OCI-LY3 (cell line): Measurements from ENCODE around the gene CDC42EP2.

Experiments used
- H2AFZ ChIP-seq: fragments of 200-600, 300-600 bp; shearing (Covaris generic); 2 replicates; pipeline ENCODE4 v1.6.0; 2014; ENCODE audit warnings: antibody characterized with exemption, low read depth, low read length
- H3K27ac ChIP-seq: fragments of 200-600, 300-600 bp; sonication (generic); 2 replicates; pipeline ENCODE4 v1.5.1; 2014; ENCODE audit warnings: mild to moderate bottlenecking, low read length, moderate library complexity, mixed read lengths
- H3K27me3 ChIP-seq: fragments of 200-600, 300-600 bp; sonication (generic); 2 replicates; pipeline ENCODE4 v1.6.1; 2014; ENCODE audit warnings: low read depth, low read length, mixed read lengths
- H3K36me3 ChIP-seq: fragments of 200-600, 300-600 bp; sonication (generic); replicated peaks from 2 replicates; pipeline ENCODE3; 2014; ENCODE audit warnings: low read depth, low read length, mixed read lengths
- H3K4me1 ChIP-seq: fragments of 300-600, 200-600 bp; sonication (generic); 2 replicates; pipeline ENCODE4 v1.6.1; 2014; ENCODE audit warnings: low read length, mixed read lengths
- H3K4me2 ChIP-seq: fragments of 200-600, 300-600 bp; sonication (generic); 2 replicates; pipeline ENCODE4 v1.6.1; 2014; ENCODE audit warnings: low read length, mixed read lengths
- H3K4me3 ChIP-seq: fragments of 300-600, 200-600 bp; sonication (generic); 2 replicates; pipeline ENCODE4 v1.5.1; 2014; ENCODE audit warnings: antibody characterized with exemption, mild to moderate bottlenecking, low read length, moderate library complexity
- H3K79me2 ChIP-seq: fragments of 300-600, 200-600 bp; shearing (Covaris generic); 2 replicates; pipeline ENCODE4 v1.6.1; 2014; ENCODE audit warnings: mild to moderate bottlenecking, low read length, mixed read lengths
- H3K9ac ChIP-seq: fragments of 300-600, 200-600 bp; shearing (Covaris generic); 2 replicates; pipeline ENCODE4 v1.6.0; 2014; ENCODE audit warnings: mild to moderate bottlenecking, low read length, moderate library complexity
- H3K9me3 ChIP-seq: fragments of 200-600, 300-600 bp; shearing (Covaris generic); 2 replicates; pipeline ENCODE4 v1.6.1; 2014; ENCODE audit warnings: low read length, mixed read lengths; ENCODE audit not compliant: insufficient read depth
- H4K20me1 ChIP-seq: fragments of 200-600, 300-600 bp; sonication (generic); 2 replicates; pipeline ENCODE4 v1.6.1; 2016; ENCODE audit warnings: low read length, mixed read lengths; ENCODE audit not compliant: insufficient read depth
- EZH2phosphoT487 ChIP-seq: fragments of 200-600 bp; shearing (Covaris generic); IDR thresholded peaks from 2 replicates; pipeline ENCODE4 v1.6.1; 2018; ENCODE audit warnings: antibody characterized with exemption, mixed run types, low read depth
- TF ChIP-seq, protein P1 (sequence below): fragments of 200-600, 300-600 bp; sonication (generic); IDR thresholded peaks from 2 replicates; pipeline ENCODE4 v1.5.1; 2014; ENCODE audit warnings: antibody characterized with exemption, low read length, low read depth

CDC42EP2 gene

DNA sequence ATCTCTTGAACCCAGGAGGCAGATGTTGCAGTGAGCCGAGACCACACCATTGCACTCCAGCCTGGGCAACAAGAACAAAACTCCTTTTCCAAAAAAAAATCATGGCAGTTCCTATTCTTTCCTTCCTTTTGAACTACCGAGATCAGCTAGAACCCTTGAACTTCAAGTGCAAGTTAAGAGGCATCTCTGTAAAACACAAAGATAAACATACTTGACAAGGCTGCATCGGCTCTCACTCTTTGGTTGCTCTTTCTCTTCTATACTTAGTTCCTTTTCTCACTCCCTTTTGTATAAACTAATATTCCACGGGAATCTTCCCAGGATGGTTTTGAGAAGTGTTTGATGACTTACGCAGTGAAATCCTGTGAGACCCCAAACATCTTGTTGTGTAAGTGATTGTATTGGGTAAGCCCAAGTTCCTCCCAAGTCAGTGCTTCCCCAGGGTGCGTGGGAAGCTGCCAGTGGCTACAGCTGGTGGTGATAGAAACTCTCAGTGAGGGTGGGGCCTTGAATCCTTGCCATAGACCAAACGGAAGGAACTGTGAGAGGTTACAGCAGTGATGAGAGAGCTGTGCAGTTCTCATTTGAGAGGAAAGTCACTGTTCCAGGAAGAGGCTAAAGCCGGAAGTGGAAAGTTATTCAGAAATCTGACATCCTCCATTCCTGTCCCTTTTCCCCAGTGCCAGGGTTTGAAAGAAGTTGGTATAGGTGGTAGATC, 24.1 kb upstream of the CDC42EP2 start:
- no peak overlapping the region for H2AFZ ChIP-seq
- H4K20me1 ChIP-seq: no peaks in the 10 kb centered on the region
- no peaks in the 10 kb centered on the region for H3K4me1 ChIP-seq
- no peak overlapping the region for H3K4me3 ChIP-seq
- no peaks in the 10 kb centered on the region for H3K9me3 ChIP-seq
- no peaks in the 10 kb centered on the region for H3K27me3 ChIP-seq
- H3K79me2 ChIP-seq: no peaks in the 10 kb centered on the region
- H3K36me3 ChIP-seq: peaks cover 84% of the 10 kb centered on the region
- no peak overlapping the region for H3K27ac ChIP-seq
- H3K4me2 ChIP-seq: no peak overlapping the region
- no peak overlapping the region for H3K9ac ChIP-seq
- TF ChIP-seq EZH2phosphoT487: no peak

- no peaks in the 10 kb centered on the region for H3K79me2 ChIP-seq
- H4K20me1 ChIP-seq: no peaks in the 10 kb centered on the region
- H3K36me3 ChIP-seq: peaks cover 86% of the 10 kb centered on the region
- H2AFZ ChIP-seq: no peak overlapping the region
- no peak overlapping the region for H3K27ac ChIP-seq
- H3K4me2 ChIP-seq: no peak overlapping the region
- H3K4me3 ChIP-seq: no peak overlapping the region
- no peak overlapping the region for H3K9ac ChIP-seq
- H3K27me3 ChIP-seq: no peaks in the 10 kb centered on the region
- TF ChIP-seq EZH2phosphoT487: no peak
- TF ChIP-seq, protein P1, sequence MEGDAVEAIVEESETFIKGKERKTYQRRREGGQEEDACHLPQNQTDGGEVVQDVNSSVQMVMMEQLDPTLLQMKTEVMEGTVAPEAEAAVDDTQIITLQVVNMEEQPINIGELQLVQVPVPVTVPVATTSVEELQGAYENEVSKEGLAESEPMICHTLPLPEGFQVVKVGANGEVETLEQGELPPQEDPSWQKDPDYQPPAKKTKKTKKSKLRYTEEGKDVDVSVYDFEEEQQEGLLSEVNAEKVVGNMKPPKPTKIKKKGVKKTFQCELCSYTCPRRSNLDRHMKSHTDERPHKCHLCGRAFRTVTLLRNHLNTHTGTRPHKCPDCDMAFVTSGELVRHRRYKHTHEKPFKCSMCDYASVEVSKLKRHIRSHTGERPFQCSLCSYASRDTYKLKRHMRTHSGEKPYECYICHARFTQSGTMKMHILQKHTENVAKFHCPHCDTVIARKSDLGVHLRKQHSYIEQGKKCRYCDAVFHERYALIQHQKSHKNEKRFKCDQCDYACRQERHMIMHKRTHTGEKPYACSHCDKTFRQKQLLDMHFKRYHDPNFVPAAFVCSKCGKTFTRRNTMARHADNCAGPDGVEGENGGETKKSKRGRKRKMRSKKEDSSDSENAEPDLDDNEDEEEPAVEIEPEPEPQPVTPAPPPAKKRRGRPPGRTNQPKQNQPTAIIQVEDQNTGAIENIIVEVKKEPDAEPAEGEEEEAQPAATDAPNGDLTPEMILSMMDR: no peak
- H3K4me1 ChIP-seq: no peaks in the 10 kb centered on the region
- no peaks in the 10 kb centered on the region for H3K9me3 ChIP-seq
Observed at GRCh38 chr11:65291613-65292012, 23.1 kb upstream of the CDC42EP2 start.

- Histone ChIP-seq H3K9ac (no peak overlapping the region), H3K9me3 (no peaks in the 10 kb centered on the region), H3K27me3 (no peaks in the 10 kb centered on the region), H3K4me3 (no peak overlapping the region), H3K36me3 (peaks cover 79% of the 10 kb centered on the region), H2AFZ (no peak overlapping the region), H4K20me1 (no peaks in the 10 kb centered on the region), H3K79me2 (no peaks in the 10 kb centered on the region), H3K4me2 (no peak overlapping the region), H3K27ac (no peak overlapping the region), H3K4me1 (no peaks in the 10 kb centered on the region)
- TF ChIP-seq, protein P1: no peak
- TF ChIP-seq EZH2phosphoT487: no peak
Observed at GRCh38 chr11:65292890-65293289, 21.8 kb upstream of the CDC42EP2 start.

DNA sequence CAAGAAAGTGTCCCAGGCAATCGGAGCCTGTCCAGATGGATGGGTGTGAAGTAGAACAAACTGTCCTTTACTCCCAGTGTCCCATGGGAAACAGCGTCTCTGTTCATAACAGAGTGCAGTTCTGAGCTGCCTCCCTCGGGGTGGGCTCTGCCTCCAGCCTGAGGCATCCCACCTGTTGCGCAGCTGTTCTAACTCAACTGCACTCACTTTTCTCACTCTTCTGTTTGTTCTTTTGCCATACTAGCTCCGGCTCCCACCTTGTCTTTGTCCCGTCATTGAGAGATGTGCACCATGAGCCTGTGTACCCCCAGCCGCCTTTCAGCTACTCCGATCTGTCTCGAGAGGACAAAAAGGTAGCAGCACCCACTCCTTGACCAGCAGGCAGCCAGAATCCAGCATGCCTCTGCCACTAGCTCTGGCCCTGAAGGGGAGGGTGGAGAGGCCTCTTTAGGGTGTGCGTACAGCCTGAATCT, 20.7 kb upstream of the CDC42EP2 start:
- Histone ChIP-seq H3K79me2 (no peaks in the 10 kb centered on the region), H3K9me3 (no peaks in the 10 kb centered on the region), H3K27ac (no peak overlapping the region), H3K4me3 (no peak overlapping the region), H2AFZ (no peak overlapping the region), H4K20me1 (no peaks in the 10 kb centered on the region), H3K4me1 (no peaks in the 10 kb centered on the region), H3K27me3 (no peaks in the 10 kb centered on the region), H3K9ac (no peak overlapping the region), H3K4me2 (no peak overlapping the region), H3K36me3 (peaks cover 83% of the 10 kb centered on the region)
- TF ChIP-seq, protein P1: no peak
- no peak for TF ChIP-seq EZH2phosphoT487
